Calu3 (cell line): Measurements from ENCODE around the gene KLHL5. TPM values are rescaled to one million over a fixed set of nuclear protein-coding genes. Genes with fewer than 3 reads are reported as not detected.
"Not testable (repeated sequence)": the region's sequence is repeated elsewhere in the genome, so short reads cannot be mapped to it uniquely, and the experiment has no call there.

Experiments
- BruUV-seq: library from RNA; stranded (reverse); fragments of 400-500 nt; replicated peaks from 2 replicates; lab custom pipeline; 2021; lab: Mats Ljungman, UMichigan
- CTCF ChIA-PET: fragments of 300-600 bp; sonication (Branson Sonifier 250); formaldehyde crosslinking; loops from one replicate; lab custom pipeline; 2022; ENCODE audit warnings: antibody characterized with exemption; lab: Charles Lee
- DNase-seq: peaks from one replicate; pipeline ENCODE4 v3.0.0; 2022
- H3K27ac Mint-ChIP-seq: one replicate; pipeline ENCODE4 v1.8.0; 2022; ENCODE audit warnings: mixed read lengths; ENCODE audit not compliant: unreplicated experiment
- H3K27me3 Mint-ChIP-seq: one replicate; pipeline ENCODE4 v1.8.0; 2022; ENCODE audit warnings: mixed read lengths; ENCODE audit not compliant: unreplicated experiment
- H3K36me3 Mint-ChIP-seq: one replicate; pipeline ENCODE4 v1.8.0; 2022; ENCODE audit warnings: mild to moderate bottlenecking, moderate library complexity, mixed read lengths; ENCODE audit not compliant: insufficient read depth, unreplicated experiment
- H3K4me1 Mint-ChIP-seq: one replicate; pipeline ENCODE4 v1.8.0; 2022; ENCODE audit warnings: mild to moderate bottlenecking, low read depth, mixed read lengths; ENCODE audit not compliant: unreplicated experiment
- H3K4me3 Mint-ChIP-seq: one replicate; pipeline ENCODE4 v1.8.0; 2022; ENCODE audit warnings: mild to moderate bottlenecking, low read depth, moderate library complexity, mixed read lengths; ENCODE audit not compliant: unreplicated experiment
- H3K9me3 Mint-ChIP-seq: one replicate; pipeline ENCODE4 v1.8.0; 2022; ENCODE audit warnings: low read depth, mixed read lengths; ENCODE audit not compliant: unreplicated experiment
- CTCF ChIP-seq: fragments of 200-600 bp; IDR thresholded peaks from one replicate; pipeline ENCODE4 v1.8.0; 2022; ENCODE audit warnings: antibody characterized with exemption; ENCODE audit not compliant: unreplicated experiment
- intact Hi-C: fragments of 100-400 bp; cut with micrococcal nuclease; formaldehyde crosslinking; loops from one replicate; pipeline ENCODE4 v1.10.0; 2022; ENCODE audit not compliant: unreplicated experiment
- total RNA-seq: library from RNA; stranded (reverse); gene quantifications from 2 replicates; pipeline ENCODE4 v1.2.3, GENCODE V29; 2022

The KLHL5 gene
- total RNA-seq, 1 experiment from 2014 or later: 57.4 TPM

- intact Hi-C loops: no loop called here
- Mint-ChIP-seq H3K4me1 (peaks cover 9% of the 10 kb centered on the region), H3K27ac (no peak overlapping the region), H3K27me3 (no peaks in the 10 kb centered on the region), H3K4me3 (no peak overlapping the region), H3K9me3 (no peaks in the 10 kb centered on the region), H3K36me3 (no peaks in the 10 kb centered on the region)
- TF ChIP-seq CTCF: no peak
- BruUV-seq: no TSS peak
- no peak for DNase-seq
- CTCF ChIA-PET: no interaction called here
These were observed 36.4 kb upstream of the KLHL5 start for GRCh38 chr4:39025552-39026085.

GRCh38 chr4:39026096-39026495 is 35.9 kb upstream of the KLHL5 start:
- no peak overlapping the region for H3K27ac Mint-ChIP-seq
- no peaks in the 10 kb centered on the region for H3K36me3 Mint-ChIP-seq
- BruUV-seq: no TSS peak
- no peaks in the 10 kb centered on the region for H3K27me3 Mint-ChIP-seq
- no peak for DNase-seq
- peaks cover 9% of the 10 kb centered on the region for H3K4me1 Mint-ChIP-seq
- TF ChIP-seq CTCF: no peak
- no peak overlapping the region for H3K4me3 Mint-ChIP-seq
- CTCF ChIA-PET: no interaction called here
- intact Hi-C loops: no loop called here
- H3K9me3 Mint-ChIP-seq: no peaks in the 10 kb centered on the region

DNA sequence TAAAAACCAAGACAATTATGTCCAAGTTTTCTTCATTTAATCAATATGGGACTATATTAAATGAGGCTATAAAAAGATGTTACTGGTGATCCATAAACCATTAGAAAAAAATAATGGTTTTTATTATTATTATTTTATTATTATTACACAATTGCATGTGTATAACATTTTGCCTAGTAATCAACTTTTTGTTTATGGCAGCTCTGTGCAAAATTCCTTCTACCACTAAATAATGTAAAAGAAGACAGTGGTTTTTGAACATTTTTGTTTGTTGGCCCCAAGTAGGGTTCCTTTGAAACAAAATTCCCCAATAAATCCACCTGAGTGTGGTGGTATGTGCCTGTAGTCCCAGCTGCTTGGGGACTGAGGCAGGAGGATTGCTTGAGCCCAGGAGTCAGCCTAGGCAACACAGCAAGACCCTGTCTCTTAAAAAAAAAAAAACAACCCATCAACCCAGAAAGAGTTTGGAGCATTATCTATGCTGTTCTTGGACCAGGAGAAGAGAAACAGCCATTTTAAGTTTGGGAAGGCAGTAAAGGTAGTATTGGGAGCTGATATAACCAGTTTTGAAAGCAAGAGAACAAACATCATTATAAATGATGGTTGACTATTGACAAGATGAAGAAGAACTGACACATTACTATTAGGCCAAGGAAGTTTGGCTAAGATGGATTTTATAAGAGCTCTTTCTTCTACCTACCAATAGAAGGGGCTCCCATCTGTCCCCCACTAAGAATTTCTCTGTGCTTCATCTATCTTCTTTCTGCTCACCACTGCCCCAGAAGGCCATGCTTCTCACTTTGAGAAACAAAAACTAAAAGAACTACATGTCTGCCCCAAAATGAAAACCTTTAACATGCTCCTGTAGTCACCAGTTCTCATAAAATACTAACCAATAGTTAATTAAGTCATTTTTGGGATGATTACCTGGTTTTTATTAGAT is 32.0 kb upstream of the KLHL5 start:
- Mint-ChIP-seq H3K36me3 (no peaks in the 10 kb centered on the region), H3K9me3 (no peaks in the 10 kb centered on the region), H3K4me1 (no peaks in the 10 kb centered on the region), H3K4me3 (peak overlapping the region; percentile 54), H3K27me3 (no peaks in the 10 kb centered on the region), H3K27ac (no peak overlapping the region)
- CTCF ChIA-PET: interaction anchor here (1.1 kb wide), 1 partner anchor 25 kb away, joined by 5 read pairs; no protein-coding TSS in a partner anchor
- intact Hi-C loops: loop anchor here (2.0 kb wide), 1 partner anchor 15 kb away; no protein-coding TSS in a partner anchor
- BruUV-seq: no TSS peak
- DNase-seq: no peak
- TF ChIP-seq CTCF: no peak

DNA sequence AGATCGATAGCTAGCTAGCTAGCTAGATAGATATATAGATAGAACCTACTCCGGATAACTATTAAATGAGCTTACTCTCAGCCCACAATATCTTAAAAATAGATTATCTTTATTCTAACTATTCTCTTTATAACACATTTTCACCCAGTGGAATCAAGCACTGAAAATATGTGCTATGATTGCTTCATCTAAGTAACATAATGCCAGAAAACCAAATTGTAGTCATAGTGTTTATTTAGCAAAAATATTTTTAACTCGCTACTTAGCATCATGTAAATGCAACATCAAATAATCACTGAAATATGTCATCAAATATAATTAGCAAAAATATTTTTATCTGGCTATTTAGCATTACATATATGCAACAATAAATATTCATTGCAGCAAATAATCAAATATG is 31.3 kb upstream of the KLHL5 start:
- intact Hi-C loops: loop anchor here (2.0 kb wide), 1 partner anchor 14 kb away; no protein-coding TSS in a partner anchor
- CTCF ChIA-PET: interaction anchor here (1.1 kb wide), 1 partner anchor 24 kb away, joined by 5 read pairs; no protein-coding TSS in a partner anchor
- H3K36me3 Mint-ChIP-seq: no peaks in the 10 kb centered on the region
- no TSS peak for BruUV-seq
- H3K4me3 Mint-ChIP-seq: peak overlapping the region; percentile 54
- H3K9me3 Mint-ChIP-seq: no peaks in the 10 kb centered on the region
- H3K27me3 Mint-ChIP-seq: no peaks in the 10 kb centered on the region
- no peak for DNase-seq
- peaks cover 2% of the 10 kb centered on the region for H3K4me1 Mint-ChIP-seq
- H3K27ac Mint-ChIP-seq: no peak overlapping the region
- no peak for TF ChIP-seq CTCF

- intact Hi-C loops: loop anchor here (2.0 kb wide), 1 partner anchor 13 kb away; no protein-coding TSS in a partner anchor
- BruUV-seq: TSS peak; percentile 38
- not testable (repeated sequence) for DNase-seq, H3K27me3 Mint-ChIP-seq, H3K36me3 Mint-ChIP-seq, H3K4me3 Mint-ChIP-seq, H3K27ac Mint-ChIP-seq, H3K9me3 Mint-ChIP-seq
- peaks cover 11% of the 10 kb centered on the region for H3K4me1 Mint-ChIP-seq
- CTCF ChIA-PET: interaction anchor here (1.1 kb wide), 1 partner anchor 23 kb away, joined by 5 read pairs; no protein-coding TSS in a partner anchor
These were observed 30.4 kb upstream of the KLHL5 start for GRCh38 chr4:39031590-39032020.
